Glutamatergic neuron (in vitro differentiated cells): Measurements from ENCODE around the gene HOXC13. TPM values are rescaled to one million over a fixed set of nuclear protein-coding genes. Genes with fewer than 3 reads are reported as not detected.

Source experiments
- DNase-seq: peaks from one replicate; pipeline ENCODE4 v3.0.0; 2022
- H3K27ac Mint-ChIP-seq: one replicate; pipeline ENCODE4 v1.8.0; 2020; ENCODE audit warnings: mild to moderate bottlenecking, mixed read lengths, inconsistent platforms; ENCODE audit not compliant: unreplicated experiment
- H3K27me3 Mint-ChIP-seq: one replicate; pipeline ENCODE4 v1.8.0; 2020; ENCODE audit warnings: mild to moderate bottlenecking, moderate library complexity, mixed read lengths, inconsistent platforms; ENCODE audit not compliant: unreplicated experiment
- H3K36me3 Mint-ChIP-seq: one replicate; pipeline ENCODE4 v1.8.0; 2020; ENCODE audit warnings: mild to moderate bottlenecking, mixed read lengths, inconsistent platforms; ENCODE audit not compliant: unreplicated experiment
- H3K4me1 Mint-ChIP-seq: one replicate; pipeline ENCODE4 v1.8.0; 2020; ENCODE audit warnings: mild to moderate bottlenecking, low read depth, mixed read lengths, inconsistent platforms; ENCODE audit not compliant: unreplicated experiment
- H3K4me3 Mint-ChIP-seq: one replicate; pipeline ENCODE4 v1.8.0; 2020; ENCODE audit warnings: mild to moderate bottlenecking, mixed read lengths, inconsistent platforms; ENCODE audit not compliant: unreplicated experiment
- H3K9me3 Mint-ChIP-seq: one replicate; pipeline ENCODE4 v1.8.0; 2020; ENCODE audit warnings: mild to moderate bottlenecking, moderate library complexity, mixed read lengths, inconsistent platforms; ENCODE audit not compliant: unreplicated experiment
- CTCF ChIP-seq: fragments of 200-600 bp; sonication (generic); IDR thresholded peaks from one replicate; pipeline ENCODE4 v1.5.0; 2021; ENCODE audit not compliant: partially characterized antibody, unreplicated experiment
- total RNA-seq: library from RNA; stranded (reverse); fragmentation: NEBNext Ultra II Directional; extraction: Animal tissue kit (Norgen Biotek cat#: 25700); gene quantifications from one replicate; pipeline ENCODE4 v1.2.1, GENCODE V29; 2021; ENCODE audit not compliant: unreplicated experiment

Gene HOXC13
- total RNA-seq, 1 donor from 2014 or later: not detected

- Mint-ChIP-seq H3K36me3 (peaks cover 4% of the 10 kb centered on the region), H3K4me3 (no peak overlapping the region), H3K27ac (no peak overlapping the region), H3K27me3 (peaks cover 52% of the 10 kb centered on the region), H3K4me1 (no peaks in the 10 kb centered on the region), H3K9me3 (peaks cover 4% of the 10 kb centered on the region)
- DNase-seq: no peak
- TF ChIP-seq CTCF: no peak
Measured at GRCh38 chr12:53964315-53964713, 25.7 kb downstream of the HOXC13 start.

GRCh38 chr12:53965281-53966084, 26.9 kb downstream of the HOXC13 start:
- H3K27me3 Mint-ChIP-seq: peaks cover 55% of the 10 kb centered on the region
- no peak overlapping the region for H3K4me3 Mint-ChIP-seq
- peaks cover 3% of the 10 kb centered on the region for H3K9me3 Mint-ChIP-seq
- no peaks in the 10 kb centered on the region for H3K4me1 Mint-ChIP-seq
- peaks cover 1% of the 10 kb centered on the region for H3K36me3 Mint-ChIP-seq
- DNase-seq: no peak
- TF ChIP-seq CTCF: no peak
- H3K27ac Mint-ChIP-seq: no peak overlapping the region

- Mint-ChIP-seq H3K36me3 (no peaks in the 10 kb centered on the region), H3K4me1 (no peaks in the 10 kb centered on the region), H3K27ac (no peak overlapping the region), H3K4me3 (no peak overlapping the region), H3K27me3 (peaks cover 55% of the 10 kb centered on the region), H3K9me3 (peaks cover 3% of the 10 kb centered on the region)
- TF ChIP-seq CTCF: no peak
- DNase-seq: no peak
Measured at GRCh38 chr12:53966085-53966384, 27.4 kb downstream of the HOXC13 start.

- no peak overlapping the region for H3K27ac Mint-ChIP-seq
- no peak overlapping the region for H3K4me3 Mint-ChIP-seq
- no peak for DNase-seq
- peaks cover 3% of the 10 kb centered on the region for H3K9me3 Mint-ChIP-seq
- no peaks in the 10 kb centered on the region for H3K36me3 Mint-ChIP-seq
- TF ChIP-seq CTCF: no peak
- H3K4me1 Mint-ChIP-seq: no peaks in the 10 kb centered on the region
- H3K27me3 Mint-ChIP-seq: peaks cover 60% of the 10 kb centered on the region
Measured at GRCh38 chr12:53966385-53967133, 27.9 kb downstream of the HOXC13 start.

GRCh38 chr12:53967421-53967925, 28.8 kb downstream of the HOXC13 start:
- no peaks in the 10 kb centered on the region for H3K36me3 Mint-ChIP-seq
- no peak overlapping the region for H3K27ac Mint-ChIP-seq
- no peak overlapping the region for H3K4me3 Mint-ChIP-seq
- H3K9me3 Mint-ChIP-seq: peaks cover 3% of the 10 kb centered on the region
- TF ChIP-seq CTCF: no peak
- DNase-seq: no peak
- H3K4me1 Mint-ChIP-seq: no peaks in the 10 kb centered on the region
- peaks cover 64% of the 10 kb centered on the region for H3K27me3 Mint-ChIP-seq
